Endothelial cell of umbilical vein (primary cell): ENCODE results near the gene ADPGK.

ENCODE experiments used
- CTCF ChIP-seq, 2 donors: IDR thresholded peaks; 1 replicate in 1 of 2; 2 replicates in 1 of 2; pipeline ENCODE4 v1.5.1; 2011; ENCODE audit warnings: low read length in 2 of 2, mild to moderate bottlenecking in 2 of 2, moderate library complexity in 2 of 2, control low read depth in 1 of 2, inconsistent platforms in 1 of 2, low read depth in 1 of 2; ENCODE audit not compliant: insufficient read depth in 1 of 2; ENCODE audit errors: extremely low read depth in 1 of 2
- EZH2 ChIP-seq: IDR thresholded peaks from 2 replicates; pipeline ENCODE4 v1.6.1; 2012; ENCODE audit warnings: borderline replicate concordance, low read depth, mild to moderate bottlenecking, moderate library complexity, low read length, inconsistent platforms; ENCODE audit not compliant: severe bottlenecking
- GATA2 ChIP-seq: IDR thresholded peaks from 2 replicates; pipeline ENCODE4 v1.7.0; 2011; ENCODE audit warnings: low read depth, mild to moderate bottlenecking, moderate library complexity, mixed read lengths, low read length; ENCODE audit not compliant: insufficient read length, insufficient read depth
- POLR2A ChIP-seq: IDR thresholded peaks from 2 replicates; pipeline ENCODE4 v1.6.1; 2012; ENCODE audit warnings: low read depth, mild to moderate bottlenecking, control low read depth, low read length

DNA sequence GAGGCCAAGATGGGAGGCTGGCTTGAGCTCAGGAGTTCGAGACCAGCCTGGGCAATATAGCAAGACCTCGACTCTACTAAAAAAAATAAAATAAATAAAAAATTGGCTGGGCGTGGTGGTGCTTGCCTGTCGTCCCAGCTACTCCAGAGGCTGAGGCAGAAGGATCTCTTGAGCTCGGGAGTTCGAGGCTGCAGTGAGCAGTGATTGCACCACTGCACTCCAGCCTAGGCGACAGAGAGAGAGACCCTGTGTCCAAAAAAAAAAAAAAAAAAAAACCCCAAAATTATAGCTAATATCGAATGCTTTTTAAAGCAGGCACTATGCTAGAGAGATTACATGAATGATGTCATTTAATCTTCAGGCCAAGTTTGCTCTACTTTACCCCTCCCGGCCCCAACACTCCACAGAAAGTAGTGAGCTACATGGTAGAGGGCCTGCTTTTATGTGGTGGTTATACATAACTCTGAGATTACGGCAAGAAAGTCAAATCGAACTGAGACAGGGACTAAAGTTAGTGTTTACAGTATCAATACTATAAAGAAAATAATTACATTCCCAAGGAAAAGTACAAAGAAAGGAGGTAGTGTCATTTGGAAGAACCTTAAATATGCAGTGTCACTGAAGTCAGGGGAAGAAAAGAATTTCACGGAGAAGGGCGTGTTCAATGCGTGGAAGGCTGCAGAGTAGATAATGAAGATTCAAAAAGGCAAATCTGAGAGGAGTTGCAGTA lies 1.1 kb downstream of the ADPGK start:
- TF ChIP-seq GATA2: no peak
- no peak for TF ChIP-seq CTCF (IDR thresholded peaks at IDR 0.05; ENCODE audit: extremely low read depth in 1 of 2, insufficient read depth in 1 of 2, low read depth in 1 of 2, low read length in 2 of 2)
- TF ChIP-seq POLR2A: no peak
- no peak for TF ChIP-seq EZH2
